OCI-M2 (cell line): ENCODE measurements around the gene MAS1L.

ENCODE experiments used
- DNase-seq: peaks from one replicate; lab custom pipeline; 2025; ENCODE audit not compliant: unreplicated experiment; lab: John Stamatoyannopoulos, UW

MAS1L gene, protein sequence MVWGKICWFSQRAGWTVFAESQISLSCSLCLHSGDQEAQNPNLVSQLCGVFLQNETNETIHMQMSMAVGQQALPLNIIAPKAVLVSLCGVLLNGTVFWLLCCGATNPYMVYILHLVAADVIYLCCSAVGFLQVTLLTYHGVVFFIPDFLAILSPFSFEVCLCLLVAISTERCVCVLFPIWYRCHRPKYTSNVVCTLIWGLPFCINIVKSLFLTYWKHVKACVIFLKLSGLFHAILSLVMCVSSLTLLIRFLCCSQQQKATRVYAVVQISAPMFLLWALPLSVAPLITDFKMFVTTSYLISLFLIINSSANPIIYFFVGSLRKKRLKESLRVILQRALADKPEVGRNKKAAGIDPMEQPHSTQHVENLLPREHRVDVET

GRCh38 chr6:29487660-29488059, at the start of gene MAS1L:
Gene MAS1L (minus strand): TSS chr6:29487956. CDS start chr6:29487902, 54 bp downstream.
- DNase-seq: no peak

- no peak for DNase-seq
Observed at GRCh38 chr6:29532320-29532951, 44.7 kb upstream of the MAS1L start.

DNA sequence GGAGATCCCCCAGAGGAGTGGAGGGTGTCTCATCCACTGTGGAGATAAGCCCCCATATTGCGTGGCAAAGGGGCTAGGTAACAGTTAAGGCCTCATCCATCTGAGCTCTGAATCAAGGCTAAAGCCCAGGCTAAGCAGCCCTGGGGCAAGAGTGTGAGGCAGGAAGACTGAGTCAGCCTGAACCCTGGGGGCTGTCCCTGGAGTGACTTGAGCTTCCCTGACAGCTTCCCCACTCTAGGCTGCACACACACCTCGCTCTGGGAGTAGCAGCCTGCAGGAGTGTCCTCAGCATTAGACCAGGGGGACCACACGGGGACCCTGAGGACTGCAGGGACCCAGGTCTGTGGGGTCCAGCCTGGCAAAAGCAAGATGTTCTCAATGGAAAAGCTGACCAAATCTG, 43.9 kb upstream of the MAS1L start:
- DNase-seq: no peak

DNA sequence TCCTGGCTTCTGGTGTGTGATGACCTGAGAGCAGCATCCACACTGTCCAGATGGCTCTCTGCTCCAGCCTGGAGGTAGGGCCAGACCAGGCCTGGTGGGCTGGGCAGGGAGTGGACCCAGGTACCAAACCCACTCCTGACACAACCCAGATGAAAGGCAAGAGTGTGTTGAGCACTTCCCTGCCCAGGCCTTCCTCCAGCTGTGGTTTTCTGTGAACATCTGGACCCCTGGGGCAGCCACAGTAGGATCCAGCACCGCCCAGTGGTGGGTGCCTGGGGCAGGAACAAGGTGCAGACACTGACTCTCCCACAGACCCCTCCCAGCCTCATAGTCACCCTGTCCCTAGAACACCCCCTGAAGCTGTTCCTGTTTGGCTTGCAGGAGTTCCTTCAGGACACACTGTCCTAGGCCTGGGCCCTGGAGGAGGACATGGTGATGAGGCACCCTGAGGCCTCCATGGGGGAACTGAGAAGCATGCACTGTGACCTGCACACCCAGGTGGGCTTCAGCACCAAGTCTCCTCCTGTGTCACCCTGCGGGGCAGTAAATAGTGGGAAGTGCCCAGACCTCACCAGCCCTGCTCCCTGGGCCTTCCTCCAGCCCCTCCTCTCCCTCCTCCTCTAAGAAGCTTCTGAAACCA, 43.0 kb upstream of the MAS1L start:
- no peak for DNase-seq

DNA sequence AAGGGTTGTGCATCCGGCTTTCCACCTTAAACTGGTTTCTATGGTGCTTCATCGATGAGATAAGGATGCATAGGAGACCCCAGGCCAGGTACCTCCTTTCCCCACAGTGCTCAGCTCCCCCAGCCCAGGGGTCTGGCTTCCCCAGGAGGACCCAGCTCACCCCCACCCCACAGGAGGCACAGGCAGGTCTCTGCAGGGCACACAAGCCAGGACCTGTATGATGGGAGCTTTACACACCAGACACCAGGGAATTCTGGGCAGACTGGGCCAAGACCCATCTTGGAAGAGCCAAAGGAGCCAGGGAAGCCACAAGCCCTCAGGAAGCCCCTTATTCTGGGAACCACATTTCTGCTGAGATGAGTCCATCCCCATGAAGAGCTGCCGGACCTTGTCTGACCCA, 42.2 kb upstream of the MAS1L start:
- DNase-seq: no peak

GRCh38 chr6:29528988-29529560, 41.3 kb upstream of the MAS1L start:
- no peak for DNase-seq

DNA sequence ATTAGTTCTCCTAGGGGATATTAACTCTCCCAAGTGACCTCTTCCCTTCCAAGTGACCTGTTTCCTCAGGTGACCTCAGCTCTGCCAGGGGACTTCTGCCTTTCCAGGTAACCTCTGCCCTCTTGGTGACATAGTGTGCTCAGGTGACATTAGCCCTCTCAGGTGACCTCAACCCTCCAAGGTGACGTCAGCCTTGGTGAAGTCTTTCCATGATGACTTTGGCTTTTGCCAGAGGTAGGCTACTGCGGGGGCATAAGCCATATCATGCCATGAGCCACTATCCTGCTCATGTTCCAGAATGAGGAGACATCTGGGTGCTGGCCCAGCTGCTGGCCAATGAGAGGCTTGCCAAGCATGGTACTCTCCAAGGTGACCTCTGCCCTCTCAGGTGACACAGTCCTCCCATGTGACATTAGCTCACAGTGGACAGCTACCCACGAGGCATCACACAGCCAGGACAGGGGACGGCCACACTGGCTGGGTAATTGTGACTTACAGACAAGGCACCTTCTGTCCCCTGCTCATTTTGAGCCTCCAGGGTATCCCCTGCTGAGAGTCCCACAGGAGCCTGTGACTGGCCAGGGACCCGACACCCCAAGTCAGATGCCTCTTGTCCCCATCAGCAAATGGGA, 40.7 kb upstream of the MAS1L start:
- no peak for DNase-seq

DNA sequence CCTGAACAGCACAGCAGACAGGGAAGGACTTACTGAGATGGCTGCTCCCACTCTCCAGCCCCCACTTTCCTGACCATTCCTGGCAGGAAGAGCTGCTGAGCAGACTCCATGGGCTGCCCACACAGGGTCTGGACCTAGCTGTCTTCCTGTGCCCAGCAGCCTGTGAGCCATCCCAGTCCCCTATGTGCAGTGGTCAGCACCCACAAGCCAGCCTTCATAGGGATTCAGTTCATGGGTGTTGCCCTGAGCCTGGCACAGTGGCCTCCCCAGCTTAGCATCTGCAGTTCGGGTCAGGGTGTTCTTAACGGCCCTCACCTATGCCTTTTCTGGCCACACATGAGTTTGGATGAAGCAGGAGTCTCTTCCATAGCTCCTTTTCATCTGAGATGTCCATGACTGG, 39.8 kb upstream of the MAS1L start:
- DNase-seq: no peak

DNA sequence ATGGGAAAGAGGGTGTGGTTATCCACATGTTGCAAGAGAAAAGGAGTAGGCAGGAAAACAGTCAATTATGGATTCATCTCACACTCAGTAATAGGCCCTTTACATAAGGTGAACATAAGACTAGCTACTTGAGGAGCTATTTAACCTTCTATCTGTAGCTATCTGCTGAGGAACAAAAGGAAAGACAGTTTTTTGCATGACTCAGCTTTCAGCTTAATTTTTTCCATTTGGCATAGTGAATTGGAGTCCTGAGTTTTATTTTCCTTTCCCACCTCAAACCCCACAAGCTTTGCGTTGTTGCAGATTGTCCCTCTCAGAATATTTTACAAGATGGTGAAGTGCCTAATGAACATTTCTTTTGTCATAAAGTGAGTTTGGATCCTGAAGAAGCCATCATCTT, 39.4 kb upstream of the MAS1L start:
- DNase-seq: no peak

DNA sequence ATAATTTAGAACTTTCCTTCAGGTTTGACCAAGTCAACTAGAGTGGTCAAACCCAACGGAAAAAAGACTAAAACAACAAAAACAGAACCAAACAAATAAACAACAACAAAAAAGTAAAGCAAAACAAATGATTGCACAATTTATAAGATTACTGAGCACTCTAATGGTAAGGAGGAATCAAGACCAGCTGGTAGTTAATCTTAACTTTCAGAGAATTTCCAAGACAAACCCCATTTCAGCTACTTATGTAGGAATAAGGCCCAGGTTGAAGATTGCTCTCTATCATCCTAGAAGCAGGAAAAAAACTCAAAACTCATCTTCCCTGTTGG, 37.5 kb upstream of the MAS1L start:
- no peak for DNase-seq

DNA sequence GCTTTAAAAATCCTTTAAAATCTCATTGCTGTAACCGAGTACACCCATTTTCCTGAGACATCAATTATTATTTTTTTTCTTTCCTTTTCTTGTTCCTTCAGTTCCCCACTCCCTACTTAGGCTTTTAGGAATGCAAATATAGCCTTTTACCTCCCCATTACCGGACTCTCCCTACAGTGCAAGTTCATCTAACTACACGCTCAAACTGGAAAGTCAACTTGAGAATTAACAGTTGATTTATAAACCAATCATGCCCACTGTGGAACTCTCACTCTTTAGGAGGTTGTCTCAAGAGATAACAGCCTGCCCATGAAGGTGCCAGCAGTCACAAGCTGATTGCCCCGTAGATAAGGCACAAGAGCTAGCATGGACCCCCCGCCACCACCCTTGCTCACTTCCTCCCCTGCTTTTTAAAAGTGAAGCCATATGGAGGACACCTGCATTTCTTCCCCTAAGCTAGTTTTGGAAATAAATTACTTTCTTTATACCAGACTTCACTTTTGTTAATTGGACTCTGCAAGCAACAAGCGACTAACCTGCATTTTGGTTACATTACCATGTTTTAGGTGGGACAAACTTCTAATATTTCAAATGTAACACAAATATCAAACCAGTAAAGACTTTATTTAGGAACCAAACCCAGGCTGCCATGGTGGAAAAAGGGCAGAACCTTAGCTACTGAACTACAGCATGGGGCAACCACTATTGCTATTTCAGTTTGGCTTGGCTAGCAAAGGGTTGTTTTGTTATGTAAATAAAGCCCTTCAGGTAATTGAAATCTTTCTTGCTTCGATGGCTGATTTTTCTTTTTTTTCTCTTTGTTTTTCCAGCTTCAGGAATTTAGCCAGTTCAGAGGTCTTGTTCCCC, 36.9 kb upstream of the MAS1L start:
- DNase-seq: no peak

DNA sequence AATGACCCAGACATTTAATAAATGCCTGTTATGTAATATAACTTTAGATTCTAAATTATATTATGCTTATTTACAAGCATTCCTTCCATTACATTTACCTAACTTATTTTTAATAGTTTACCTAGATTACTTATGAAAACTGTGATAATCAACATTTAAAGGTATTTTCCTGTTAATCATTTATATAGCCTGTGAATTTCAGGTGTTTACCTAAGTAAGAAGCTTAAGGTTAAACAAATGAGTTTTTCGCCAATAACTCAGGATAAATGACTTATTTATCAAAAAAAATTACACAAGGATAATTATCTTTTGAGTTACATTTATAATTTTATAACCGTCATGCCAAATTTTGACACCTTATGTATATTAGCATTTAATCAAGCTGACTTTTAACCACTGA, 36.3 kb upstream of the MAS1L start:
- DNase-seq: no peak

- no peak for DNase-seq
Observed at GRCh38 chr6:29522227-29522626, 34.5 kb upstream of the MAS1L start.

DNA sequence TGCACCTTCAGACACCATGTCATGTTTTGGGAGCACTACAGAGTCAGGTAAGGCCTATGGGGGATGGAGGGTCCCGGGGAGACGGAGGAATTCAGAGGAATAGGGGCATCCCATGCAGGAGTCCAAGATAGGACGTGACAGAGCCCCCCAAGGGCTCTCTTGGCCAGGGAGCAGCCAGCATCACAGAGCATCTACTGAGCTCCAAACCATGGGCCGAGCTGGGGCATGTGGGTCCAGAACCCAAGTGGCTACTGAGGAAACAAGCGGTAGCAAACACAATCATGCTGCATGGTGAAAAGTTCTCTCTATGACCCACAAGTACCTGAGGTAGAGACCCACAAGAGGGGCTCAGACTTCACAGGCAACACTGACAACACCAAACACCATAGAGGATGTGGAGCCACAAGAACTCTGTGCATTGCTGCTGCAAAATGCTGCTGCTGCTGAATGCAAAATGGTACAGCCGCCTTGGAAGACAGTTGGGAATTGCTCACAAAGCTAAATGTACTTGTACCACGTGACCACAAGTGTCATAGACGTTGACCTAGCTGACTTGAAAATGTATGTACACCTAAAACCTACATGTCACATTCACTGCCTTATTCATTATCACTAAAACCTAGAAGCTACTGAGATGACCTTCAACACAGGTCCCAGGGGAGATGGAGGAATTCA, 33.4 kb upstream of the MAS1L start:
- no peak for DNase-seq

DNA sequence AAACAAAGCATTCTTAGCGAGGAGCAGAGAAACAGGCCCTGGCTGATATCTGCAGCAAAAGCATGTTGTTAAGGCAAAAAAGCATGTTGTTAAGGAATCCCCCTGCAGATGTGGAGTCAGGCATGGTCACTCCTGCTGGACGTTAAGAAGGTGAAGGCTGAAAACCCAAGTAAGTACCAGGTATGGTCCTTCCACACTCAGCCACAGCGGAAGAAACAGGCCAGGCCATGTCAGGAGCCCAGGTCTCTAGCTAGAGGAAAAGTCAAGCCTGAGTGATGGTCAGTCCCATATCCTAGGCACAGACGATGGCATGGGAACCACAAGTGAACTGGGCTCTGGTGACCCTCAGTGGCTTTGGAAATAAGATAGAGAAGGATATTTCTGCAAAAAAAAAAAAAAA, 32.5 kb upstream of the MAS1L start:
- DNase-seq: no peak

GRCh38 chr6:29519291-29520010, 31.7 kb upstream of the MAS1L start:
- no peak for DNase-seq

GRCh38 chr6:29517728-29518440, 30.1 kb upstream of the MAS1L start:
- DNase-seq: no peak

DNA sequence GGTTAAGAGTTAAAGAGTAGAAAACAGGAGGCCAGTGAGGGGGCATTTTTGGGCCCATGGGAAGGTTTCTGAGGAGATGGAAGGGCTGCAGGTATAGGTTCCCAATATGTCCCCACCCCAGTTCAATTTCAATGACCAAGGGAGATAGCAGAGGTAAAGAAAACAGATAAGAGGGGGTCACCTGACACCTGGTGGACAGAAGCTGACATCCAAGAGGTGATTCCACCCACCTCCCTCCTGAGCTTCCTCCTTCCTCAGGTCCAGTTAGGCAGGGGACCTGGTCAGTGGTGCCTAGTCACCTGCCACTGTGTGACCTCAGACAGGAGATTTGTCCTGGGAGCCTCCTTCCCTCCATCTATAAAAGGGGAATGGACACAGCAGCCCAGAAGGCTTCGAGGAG, 29.5 kb upstream of the MAS1L start:
- DNase-seq: no peak

GRCh38 chr6:29516108-29516507, 28.4 kb upstream of the MAS1L start:
- no peak for DNase-seq
